Duodenal mucosa (tissue), 2 donors: ENCODE results near the gene RTEL1.
A peak's percentile ranks its signal among the peaks of the same experiment; 100 is the strongest.

Experiments
- H3K27ac ChIP-seq: one replicate; pipeline ENCODE4 v1.7.0; 2013; ENCODE audit warnings: low read depth, low read length
- H3K27me3 ChIP-seq, 2 donors: one replicate each; pipeline ENCODE4 v1.7.0; 2013; ENCODE audit warnings: low read length in 2 of 2, control low read depth in 1 of 2; ENCODE audit not compliant: insufficient read depth in 2 of 2, control insufficient read depth in 1 of 2
- H3K36me3 ChIP-seq, 2 donors: one replicate each; pipeline ENCODE4 v1.7.0; 2013; ENCODE audit warnings: low read length in 2 of 2, control low read depth in 1 of 2; ENCODE audit not compliant: insufficient read depth in 2 of 2, control insufficient read depth in 1 of 2
- H3K4me1 ChIP-seq, 2 donors: one replicate each; pipeline ENCODE4 v1.7.0; 2013; ENCODE audit warnings: low read length in 2 of 2, control low read depth in 1 of 2; ENCODE audit not compliant: insufficient read depth in 2 of 2, control insufficient read depth in 1 of 2
- H3K4me3 ChIP-seq, 2 donors: one replicate each; pipeline ENCODE4 v1.7.0; 2013; ENCODE audit warnings: low read length in 2 of 2, low read depth in 1 of 2
- H3K9ac ChIP-seq, 2 donors: one replicate each; pipeline ENCODE4 v1.7.0; 2013; ENCODE audit warnings: low read length in 2 of 2, low read depth in 1 of 2
- H3K9me3 ChIP-seq, 2 donors: one replicate each; pipeline ENCODE4 v1.7.0; 2013; ENCODE audit warnings: low read length in 2 of 2, control low read depth in 1 of 2; ENCODE audit not compliant: control insufficient read depth in 1 of 2

RTEL1 gene

GRCh38 chr20:63734946-63735858 lies 77.1 kb downstream of the RTEL1 start:
- H3K27ac ChIP-seq: no peak overlapping the region
- no peak overlapping the region for H3K4me3 ChIP-seq
- H3K27me3 ChIP-seq: no peaks in the 10 kb centered on the region
- H3K4me1 ChIP-seq: peaks cover 24 to 55% of the 10 kb centered on the region in 2 donors
- H3K9ac ChIP-seq: no peak overlapping the region
- H3K9me3 ChIP-seq: no peaks in the 10 kb centered on the region
- H3K36me3 ChIP-seq: peaks cover 17 to 49% of the 10 kb centered on the region in 2 donors

DNA sequence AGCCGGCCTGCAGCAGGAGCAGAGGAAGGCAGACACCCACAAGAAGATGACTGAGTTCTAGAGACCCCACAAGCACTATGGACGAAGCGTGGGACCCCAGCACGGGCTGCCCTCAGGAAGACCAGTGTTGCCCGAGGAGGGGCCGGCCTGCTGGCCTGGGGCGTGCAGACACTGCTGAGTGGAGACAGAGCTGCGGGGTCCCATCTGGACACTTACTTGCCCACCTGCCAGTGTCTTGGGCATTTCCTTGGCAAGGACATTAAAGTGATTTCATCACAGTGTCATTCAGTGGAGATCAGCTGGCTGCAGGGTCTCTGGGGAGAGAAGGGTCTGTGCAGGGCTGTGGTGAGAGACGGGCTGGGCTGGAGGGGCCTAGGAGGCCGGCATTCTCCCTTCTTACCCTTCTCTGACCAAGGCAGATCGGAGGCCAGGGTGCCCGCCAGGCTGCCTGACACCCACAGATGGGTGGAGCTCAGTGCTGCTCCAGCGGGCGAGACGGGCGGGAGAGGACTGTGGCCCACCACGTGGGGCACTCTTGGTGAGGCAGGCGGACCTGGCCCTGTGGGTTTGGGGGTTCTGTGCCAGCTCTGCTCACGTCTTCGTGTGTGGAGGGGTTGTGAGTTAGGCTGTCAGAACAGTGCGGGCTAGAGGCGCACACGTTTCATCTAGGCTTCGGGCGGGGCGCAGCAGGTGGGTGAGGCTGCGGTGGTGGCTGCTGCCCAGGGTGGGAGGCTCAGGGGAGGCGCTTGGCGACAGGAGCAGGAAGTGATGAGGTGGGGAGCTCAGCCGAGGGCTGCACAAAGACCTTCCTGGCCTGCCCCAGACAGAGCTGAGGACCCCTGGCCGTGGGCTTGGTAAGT lies 78.0 kb downstream of the RTEL1 start, which contains the start of gene LIME1:
TSS of gene LIME1 (plus strand) at position 806 of the 860 bp plus-strand sequence. CDS start 886 bp downstream, outside the sequence.
- Histone ChIP-seq H3K27ac (no peak within 1 kb of the TSS), H3K9ac (peak within 1 kb of the TSS; percentile 51 to 59), H3K4me1 (peaks cover 24 to 59% of the 10 kb centered on the region in 2 donors), H3K9me3 (no peaks in the 10 kb centered on the region), H3K27me3 (no peaks in the 10 kb centered on the region), H3K4me3 (peak within 1 kb of the TSS; percentile 58 to 59), H3K36me3 (peaks cover 17 to 46% of the 10 kb centered on the region in 2 donors)

DNA sequence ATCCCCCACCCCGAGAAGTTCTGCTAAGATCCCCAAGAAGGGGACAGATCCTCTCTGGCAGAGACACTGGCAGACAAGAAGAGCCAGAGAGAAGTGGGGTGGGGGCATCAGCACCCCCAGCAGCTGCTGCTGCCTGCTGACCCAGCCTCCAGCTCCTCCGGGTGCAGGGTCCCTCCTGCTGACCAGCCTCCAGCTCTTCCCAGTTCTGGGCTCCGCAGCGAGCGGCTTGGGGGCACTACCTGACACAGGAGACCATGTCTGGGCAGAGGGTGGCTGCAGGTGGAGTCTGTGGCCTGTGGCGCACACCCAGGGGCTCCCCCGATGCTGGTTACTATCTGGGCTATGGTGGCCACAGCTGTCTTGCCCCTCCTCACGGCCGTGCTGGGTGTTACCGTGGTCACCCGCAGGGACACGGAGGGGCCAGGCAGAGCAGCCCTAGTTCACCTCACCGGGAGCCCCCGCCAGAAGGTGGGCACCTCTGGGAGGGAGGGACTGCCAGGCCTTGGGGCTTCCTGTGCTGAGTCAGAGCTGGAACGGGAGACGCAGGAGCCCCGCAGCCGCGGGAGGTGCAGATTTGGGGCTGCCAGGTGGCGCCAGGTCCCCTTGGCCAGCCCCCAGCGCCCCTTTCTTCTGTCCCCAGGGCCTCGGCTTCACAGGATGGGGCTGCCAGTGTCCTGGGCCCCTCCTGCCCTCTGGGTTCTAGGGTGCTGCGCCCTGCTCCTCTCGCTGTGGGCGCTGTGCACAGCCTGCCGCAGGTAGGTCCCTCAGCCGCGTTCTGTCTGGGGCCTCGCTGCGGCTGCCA lies 79.0 kb downstream of the RTEL1 start:
- H3K9me3 ChIP-seq: no peaks in the 10 kb centered on the region
- no peaks in the 10 kb centered on the region for H3K27me3 ChIP-seq
- peak overlapping the region; percentile 58 to 59 for H3K4me3 ChIP-seq
- peaks cover 17 to 37% of the 10 kb centered on the region in 2 donors for H3K36me3 ChIP-seq
- H3K9ac ChIP-seq: peak overlapping the region; percentile 51 to 59
- H3K27ac ChIP-seq: no peak overlapping the region
- H3K4me1 ChIP-seq: peaks cover 24 to 53% of the 10 kb centered on the region in 2 donors

DNA sequence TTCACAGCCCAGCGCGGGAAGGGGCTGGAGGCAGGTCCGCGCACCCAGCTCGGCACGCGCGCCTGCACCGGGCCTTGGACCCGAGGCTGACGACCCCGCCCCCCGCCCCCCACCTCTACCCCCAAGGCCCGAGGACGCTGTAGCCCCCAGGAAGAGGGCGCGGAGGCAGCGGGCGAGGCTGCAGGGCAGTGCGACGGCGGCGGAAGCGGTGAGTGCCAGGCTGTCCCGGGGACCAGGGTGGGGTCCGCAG lies 79.5 kb downstream of the RTEL1 start:
- H3K27me3 ChIP-seq: no peaks in the 10 kb centered on the region
- peak overlapping the region; percentile 58 to 59 for H3K4me3 ChIP-seq
- no peak overlapping the region for H3K27ac ChIP-seq
- H3K9ac ChIP-seq: no peak overlapping the region
- peaks cover 16 to 34% of the 10 kb centered on the region in 2 donors for H3K36me3 ChIP-seq
- peaks cover 24 to 48% of the 10 kb centered on the region in 2 donors for H3K4me1 ChIP-seq
- H3K9me3 ChIP-seq: no peaks in the 10 kb centered on the region

GRCh38 chr20:63737945-63738686 lies 80.0 kb downstream of the RTEL1 start:
- no peak overlapping the region for H3K27ac ChIP-seq
- no peaks in the 10 kb centered on the region for H3K9me3 ChIP-seq
- no peaks in the 10 kb centered on the region for H3K27me3 ChIP-seq
- peak overlapping the region in 1 of 2 donors; percentile 12 for H3K9ac ChIP-seq
- peak overlapping the region; percentile 47 to 59 for H3K4me3 ChIP-seq
- H3K36me3 ChIP-seq: peaks cover 11 to 29% of the 10 kb centered on the region in 2 donors
- H3K4me1 ChIP-seq: peaks cover 24 to 45% of the 10 kb centered on the region in 2 donors

- no peaks in the 10 kb centered on the region for H3K27me3 ChIP-seq
- no peaks in the 10 kb centered on the region for H3K9me3 ChIP-seq
- peak overlapping the region; percentile 40 to 47 for H3K4me3 ChIP-seq
- H3K27ac ChIP-seq: peak overlapping the region; percentile 66
- no peak overlapping the region for H3K9ac ChIP-seq
- H3K36me3 ChIP-seq: peaks cover 6 to 27% of the 10 kb centered on the region in 2 donors
- H3K4me1 ChIP-seq: peaks cover 24 to 45% of the 10 kb centered on the region in 2 donors
Observed at GRCh38 chr20:63738687-63739129, 80.6 kb downstream of the RTEL1 start.

DNA sequence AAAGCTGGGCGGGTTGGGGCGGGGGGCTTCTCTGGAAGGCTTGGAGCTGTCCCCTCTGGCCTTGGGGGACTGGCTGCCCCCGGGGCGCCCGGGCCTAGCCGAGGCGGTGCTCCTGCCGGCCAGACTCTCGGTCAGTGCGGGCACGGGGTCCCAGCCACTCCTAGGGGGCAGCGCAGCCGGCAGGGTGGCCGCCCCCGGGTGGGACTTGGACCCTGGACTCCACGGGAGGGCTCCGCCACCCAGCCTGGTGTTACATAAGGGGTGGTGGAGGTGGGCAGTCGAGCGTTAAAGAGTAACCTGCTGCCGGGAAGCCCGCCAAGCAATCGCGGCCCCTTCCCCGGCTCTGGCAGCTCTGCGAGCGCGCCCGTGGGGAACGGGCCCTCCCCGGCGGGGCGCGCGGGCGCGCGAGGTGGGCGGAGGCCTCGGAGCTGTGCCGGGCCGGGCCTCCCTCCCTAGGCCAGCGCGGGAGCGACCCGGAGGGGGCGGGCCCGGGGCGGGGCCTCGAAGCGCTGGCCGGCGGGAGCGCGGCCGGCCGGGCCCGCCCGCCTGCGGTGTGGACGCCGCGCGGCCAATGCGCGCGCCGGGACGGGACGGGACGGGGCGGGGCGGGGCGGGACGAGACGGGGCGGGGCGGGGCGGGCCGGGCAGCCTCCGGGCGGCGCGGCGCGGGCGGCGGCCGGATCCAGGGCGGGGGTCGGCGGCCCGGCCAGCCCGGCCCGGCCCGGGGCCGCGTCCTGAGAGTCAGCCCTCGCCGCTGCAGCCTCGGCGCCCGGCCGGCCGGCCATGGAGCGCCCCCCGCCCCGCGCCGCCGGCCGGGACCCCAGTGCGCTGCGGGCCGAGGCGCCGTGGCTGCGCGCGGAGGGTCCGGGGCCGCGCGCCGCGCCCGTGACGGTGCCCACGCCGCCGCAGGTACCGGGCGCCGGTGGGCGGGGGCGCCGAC lies 81.3 kb downstream of the RTEL1 start, which contains the start of gene SLC2A4RG:
TSS of gene SLC2A4RG (plus strand) at position 647 of the 940 bp plus-strand sequence. CDS start at position 784, 137 bp downstream.
- peak within 1 kb of the TSS; percentile 65 to 70 for H3K9ac ChIP-seq
- H3K36me3 ChIP-seq: peaks cover 0 to 20% of the 10 kb centered on the region in 2 donors
- H3K27me3 ChIP-seq: no peaks in the 10 kb centered on the region
- no peaks in the 10 kb centered on the region for H3K9me3 ChIP-seq
- H3K4me3 ChIP-seq: peak within 1 kb of the TSS; percentile 62 to 65
- peak within 1 kb of the TSS; percentile 75 for H3K27ac ChIP-seq
- H3K4me1 ChIP-seq: peaks cover 24 to 45% of the 10 kb centered on the region in 2 donors

GRCh38 chr20:63740070-63740626 lies 82.0 kb downstream of the RTEL1 start:
- peak overlapping the region; percentile 62 to 65 for H3K4me3 ChIP-seq
- H3K9ac ChIP-seq: peak overlapping the region; percentile 65 to 70
- H3K27ac ChIP-seq: peak overlapping the region; percentile 75

More at GRCh38 chr20:63740070-63740626, 82.0 kb downstream of the RTEL1 start:
- no peaks in the 10 kb centered on the region for H3K9me3 ChIP-seq
- no peaks in the 10 kb centered on the region for H3K27me3 ChIP-seq
- peaks cover 24 to 45% of the 10 kb centered on the region in 2 donors for H3K4me1 ChIP-seq
- peaks cover 0 to 13% of the 10 kb centered on the region in 2 donors for H3K36me3 ChIP-seq
